GM19372 (cell line): ENCODE data around the gene ZNF350.
"Not testable (repeated sequence)": the region's sequence is repeated elsewhere in the genome, so short reads cannot be mapped to it uniquely, and the experiment has no call there.

Experiments used
- ATAC-seq: cut with Tn5 transposase; IDR thresholded peaks from one replicate; pipeline ENCODE4 v1.9.1; 2021; ENCODE audit warnings: mild to moderate bottlenecking, low read depth, moderate library complexity; ENCODE audit not compliant: unreplicated experiment

The ZNF350 gene

GRCh38 chr19:51986309-51987291 is at the start of gene ZNF350:
Gene ZNF350 (minus strand): TSS chr19:51986840. CDS start chr19:51974360, 12,480 bp downstream.
- ATAC-seq, result peak; percentile 67

GRCh38 chr19:52034051-52034728 is 47.5 kb upstream of the ZNF350 start:
- no peak for ATAC-seq

- ATAC-seq, result peak; percentile 16
Measured at GRCh38 chr19:52028780-52029123, 42.1 kb upstream of the ZNF350 start.

- peak; percentile 88 for ATAC-seq
Measured at GRCh38 chr19:52028027-52028779, 41.6 kb upstream of the ZNF350 start, which contains the start of gene ZNF614. Gene ZNF614 (minus strand): TSS chr19:52028379. CDS start chr19:52025745, 2,634 bp downstream.

GRCh38 chr19:52026255-52026990 is 39.8 kb upstream of the ZNF350 start:
- ATAC-seq, result not testable (repeated sequence)

- not testable (repeated sequence) for ATAC-seq
Measured at GRCh38 chr19:52024478-52024877, 37.8 kb upstream of the ZNF350 start.

GRCh38 chr19:52022193-52022592 is 35.6 kb upstream of the ZNF350 start:
- ATAC-seq, result no peak

- no peak for ATAC-seq
Measured at GRCh38 chr19:52020506-52020905, 33.9 kb upstream of the ZNF350 start.

- ATAC-seq, result no peak
Measured at GRCh38 chr19:52010674-52011073, 24.0 kb upstream of the ZNF350 start.

- peak; percentile 88 for ATAC-seq
Measured at GRCh38 chr19:52007806-52008557, 21.3 kb upstream of the ZNF350 start, which contains the start of gene ZNF615. Gene ZNF615 (minus strand): TSS chr19:52008211. CDS start chr19:52003711, 4,500 bp downstream.

GRCh38 chr19:52007451-52007805 is 20.8 kb upstream of the ZNF350 start:
- no peak for ATAC-seq

GRCh38 chr19:51994048-51994644 is 7.5 kb upstream of the ZNF350 start:
- no peak for ATAC-seq

GRCh38 chr19:51993422-51993821 is 6.8 kb upstream of the ZNF350 start:
- no peak for ATAC-seq

GRCh38 chr19:51983361-51983760 is 3.3 kb downstream of the ZNF350 start:
- no peak for ATAC-seq

GRCh38 chr19:51980926-51981325 is 5.7 kb downstream of the ZNF350 start:
- not testable (repeated sequence) for ATAC-seq

- no peak for ATAC-seq
Measured at GRCh38 chr19:51980116-51980736, 6.4 kb downstream of the ZNF350 start.

- no peak for ATAC-seq
Measured at GRCh38 chr19:51978882-51979281, 7.8 kb downstream of the ZNF350 start.

- ATAC-seq, result no peak
Measured at GRCh38 chr19:51977346-51977745, 9.3 kb downstream of the ZNF350 start.
